Measurements from ENCODE around the gene TLCD3B.

DNA sequence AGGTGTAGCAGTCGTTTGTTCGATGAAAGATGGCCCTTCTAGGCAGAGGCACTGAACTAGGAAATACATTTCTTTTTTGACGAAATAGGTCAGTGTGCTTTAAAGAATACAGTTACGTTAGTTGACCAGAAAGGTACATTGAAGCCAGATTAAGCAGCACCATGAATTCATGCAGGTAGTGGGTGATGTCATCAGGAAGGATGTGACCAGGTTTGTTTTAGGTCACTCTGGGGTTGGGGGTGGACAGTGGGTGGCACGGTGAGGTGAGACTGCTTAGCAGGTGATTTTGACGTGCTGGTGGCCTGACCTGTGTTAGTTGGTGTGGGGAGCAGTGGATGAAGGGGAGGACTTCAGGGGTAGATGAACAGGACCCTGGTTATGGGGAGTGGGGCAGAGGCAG, 31.5 kb downstream of the TLCD3B start:
- TF ChIP-seq LEF1 (IDR thresholded peaks at IDR 0.05; ENCODE audit: borderline replicate concordance) = no peak
- no peak for TF ChIP-seq FOXM1 (IDR thresholded peaks at IDR 0.05; ENCODE audit: borderline replicate concordance)
- TF ChIP-seq BHLHE40 (IDR thresholded peaks at IDR 0.05; ENCODE audit: borderline replicate concordance) = no peak
- TF ChIP-seq, protein P1, sequence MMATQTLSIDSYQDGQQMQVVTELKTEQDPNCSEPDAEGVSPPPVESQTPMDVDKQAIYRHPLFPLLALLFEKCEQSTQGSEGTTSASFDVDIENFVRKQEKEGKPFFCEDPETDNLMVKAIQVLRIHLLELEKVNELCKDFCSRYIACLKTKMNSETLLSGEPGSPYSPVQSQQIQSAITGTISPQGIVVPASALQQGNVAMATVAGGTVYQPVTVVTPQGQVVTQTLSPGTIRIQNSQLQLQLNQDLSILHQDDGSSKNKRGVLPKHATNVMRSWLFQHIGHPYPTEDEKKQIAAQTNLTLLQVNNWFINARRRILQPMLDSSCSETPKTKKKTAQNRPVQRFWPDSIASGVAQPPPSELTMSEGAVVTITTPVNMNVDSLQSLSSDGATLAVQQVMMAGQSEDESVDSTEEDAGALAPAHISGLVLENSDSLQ (IDR thresholded peaks at IDR 0.05) = no peak

Measured in HEK293T (cell line).